K562 (cell line): ENCODE measurements around the gene FAM200B.

Source experiments
- CTCF ChIP-seq, 3 experiments: IDR thresholded peaks in 2 of 3; conservative IDR thresholded peaks in 1 of 3; 2 replicates each; pipeline ENCODE4 v1.5.1; 2011 to 2012; ENCODE audit warnings: low read length in 3 of 3, mild to moderate bottlenecking in 3 of 3, control low read depth in 2 of 3, improper control_type of control experiment in 1 of 3, inconsistent platforms in 1 of 3, low read depth in 1 of 3, mixed read lengths in 1 of 3, moderate library complexity in 1 of 3; ENCODE audit not compliant: insufficient read depth in 2 of 3
- MTA1 ChIP-seq: fragments of 450-650 bp; IDR thresholded peaks from 2 replicates; pipeline ENCODE4 v1.6.1; 2017; ENCODE audit warnings: borderline replicate concordance
- TF ChIP-seq, protein P1 (sequence below), 2 experiments: fragments of 450-650 bp; IDR thresholded peaks; 2 replicates each; pipeline ENCODE4 v1.6.1; 2016

DNA sequence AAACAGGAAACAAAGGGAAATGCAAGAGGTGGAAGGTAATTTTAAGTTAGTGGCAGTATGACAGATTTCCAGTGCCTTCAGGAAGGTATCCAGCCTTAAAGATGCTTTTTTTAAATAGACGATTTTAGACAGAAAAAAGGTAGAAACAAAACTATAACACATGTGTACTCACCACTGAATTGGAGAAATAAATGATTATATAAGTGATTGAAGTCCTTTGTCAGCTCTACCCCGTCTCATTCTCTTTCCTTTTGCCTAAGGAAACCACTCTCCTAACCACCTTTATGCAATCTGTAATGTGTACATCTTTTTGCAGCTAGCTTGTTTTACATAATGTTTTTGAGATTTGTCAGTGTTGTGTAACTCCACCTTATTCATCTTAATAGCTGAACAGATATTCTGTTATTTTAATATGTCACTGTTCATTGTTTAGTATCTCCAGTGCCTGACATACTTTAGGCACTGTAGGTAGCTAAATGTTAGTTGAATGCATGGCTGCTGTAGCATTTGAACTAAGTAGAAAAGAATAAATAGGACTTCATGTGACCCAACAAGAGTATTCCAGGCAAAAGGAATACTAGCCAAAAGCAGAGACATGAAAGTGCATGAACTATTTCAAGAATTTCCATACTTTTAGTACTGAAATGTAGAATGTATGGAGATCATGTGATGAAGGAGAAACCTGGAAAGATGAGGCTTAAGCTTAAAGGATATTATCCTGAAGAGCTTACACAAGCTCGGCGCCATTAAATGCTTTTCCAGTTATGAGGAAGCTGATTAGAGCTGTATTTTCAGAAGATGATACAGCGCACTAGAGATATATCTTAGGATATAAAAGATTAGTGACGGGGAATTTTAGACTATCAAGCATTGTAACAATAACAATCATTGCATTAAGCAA is 865 bp downstream of the FAM200B start:
- TF ChIP-seq CTCF (IDR thresholded peaks at IDR 0.05 in 2 of 3, conservative IDR thresholded peaks at IDR 0.05 in 1 of 3; ENCODE audit: insufficient read depth in 2 of 3, low read depth in 1 of 3, low read length in 3 of 3) (no peak), MTA1 (no peak)
- TF ChIP-seq, protein P1, sequence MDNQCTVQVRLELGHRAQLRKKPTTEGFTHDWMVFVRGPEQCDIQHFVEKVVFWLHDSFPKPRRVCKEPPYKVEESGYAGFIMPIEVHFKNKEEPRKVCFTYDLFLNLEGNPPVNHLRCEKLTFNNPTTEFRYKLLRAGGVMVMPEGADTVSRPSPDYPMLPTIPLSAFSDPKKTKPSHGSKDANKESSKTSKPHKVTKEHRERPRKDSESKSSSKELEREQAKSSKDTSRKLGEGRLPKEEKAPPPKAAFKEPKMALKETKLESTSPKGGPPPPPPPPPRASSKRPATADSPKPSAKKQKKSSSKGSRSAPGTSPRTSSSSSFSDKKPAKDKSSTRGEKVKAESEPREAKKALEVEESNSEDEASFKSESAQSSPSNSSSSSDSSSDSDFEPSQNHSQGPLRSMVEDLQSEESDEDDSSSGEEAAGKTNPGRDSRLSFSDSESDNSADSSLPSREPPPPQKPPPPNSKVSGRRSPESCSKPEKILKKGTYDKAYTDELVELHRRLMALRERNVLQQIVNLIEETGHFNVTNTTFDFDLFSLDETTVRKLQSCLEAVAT (IDR thresholded peaks at IDR 0.05), result no peak
